Measurements from ENCODE around the gene ACAT2.
A peak's percentile ranks its signal among the peaks of the same experiment; 100 is the strongest.
"Not testable (repeated sequence)": the region's sequence is repeated elsewhere in the genome, so short reads cannot be mapped to it uniquely, and the experiment has no call there.

Gene ACAT2

DNA sequence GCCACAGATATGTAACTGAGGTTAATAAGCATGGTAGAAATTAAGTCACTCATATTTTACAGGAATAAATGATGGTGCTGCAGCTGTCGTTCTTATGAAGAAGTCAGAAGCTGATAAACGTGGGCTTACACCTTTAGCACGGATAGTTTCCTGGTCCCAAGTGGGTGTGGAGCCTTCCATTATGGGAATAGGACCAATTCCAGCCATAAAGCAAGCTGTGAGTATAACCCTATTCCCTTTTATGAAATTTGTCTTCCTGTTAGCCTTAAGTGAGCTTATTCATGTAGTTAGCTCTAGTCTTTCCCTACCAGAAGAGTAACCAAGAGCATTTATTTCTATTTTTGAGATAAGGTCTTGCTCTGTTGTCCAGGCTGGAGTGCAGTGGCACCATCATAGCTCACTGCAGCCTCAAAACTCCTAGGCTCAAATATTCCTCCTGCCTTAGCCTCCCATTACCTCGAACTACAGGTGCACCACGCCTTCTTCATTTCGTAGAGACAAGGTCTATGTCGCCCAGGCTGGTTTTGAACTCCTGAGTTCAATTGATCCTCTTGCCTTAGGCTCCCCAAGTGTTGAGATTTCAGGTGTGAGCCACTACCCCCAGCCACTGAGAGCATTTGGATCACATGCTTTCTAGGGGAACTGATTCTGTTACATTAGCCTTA is 15.5 kb downstream of the ACAT2 start:
- DNase-seq = no peak

DNA sequence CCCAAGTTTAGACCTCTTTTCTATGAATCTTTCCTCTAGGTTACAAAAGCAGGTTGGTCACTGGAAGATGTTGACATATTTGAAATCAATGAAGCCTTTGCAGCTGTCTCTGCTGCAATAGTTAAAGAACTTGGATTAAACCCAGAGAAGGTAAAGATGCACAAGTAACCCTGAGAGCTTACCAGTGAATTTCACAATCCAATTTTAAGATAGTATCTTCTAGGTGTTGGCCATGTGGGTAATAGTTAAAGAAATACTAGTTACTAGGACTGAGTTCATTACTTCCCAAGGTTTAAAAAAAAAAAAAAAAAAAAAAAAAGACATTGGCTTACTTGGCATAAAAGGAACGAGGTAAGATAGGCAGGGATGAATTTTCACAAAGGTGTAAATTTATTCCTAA is 16.3 kb downstream of the ACAT2 start:
- DNase-seq = no peak

DNA sequence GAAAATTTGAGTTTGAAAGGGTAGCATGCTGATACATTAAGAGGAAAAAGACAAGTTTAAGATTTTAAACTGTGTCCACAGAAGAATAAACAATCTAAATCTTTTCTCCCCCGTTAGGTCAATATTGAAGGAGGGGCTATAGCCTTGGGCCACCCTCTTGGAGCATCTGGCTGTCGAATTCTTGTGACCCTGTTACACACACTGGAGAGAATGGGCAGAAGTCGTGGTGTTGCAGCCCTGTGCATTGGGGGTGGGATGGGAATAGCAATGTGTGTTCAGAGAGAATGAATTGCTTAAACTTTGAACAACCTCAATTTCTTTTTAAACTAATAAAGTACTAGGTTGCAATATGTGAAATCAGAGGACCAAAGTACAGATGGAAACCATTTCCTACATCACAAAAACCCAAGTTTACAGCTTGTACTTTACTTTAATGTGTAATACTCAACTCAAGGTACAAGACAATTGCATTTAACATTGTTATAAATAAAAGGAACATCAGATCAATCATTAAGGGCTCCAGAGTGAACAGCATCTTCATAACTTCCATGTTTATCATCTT is 16.8 kb downstream of the ACAT2 start:
- no peak for DNase-seq

DNA sequence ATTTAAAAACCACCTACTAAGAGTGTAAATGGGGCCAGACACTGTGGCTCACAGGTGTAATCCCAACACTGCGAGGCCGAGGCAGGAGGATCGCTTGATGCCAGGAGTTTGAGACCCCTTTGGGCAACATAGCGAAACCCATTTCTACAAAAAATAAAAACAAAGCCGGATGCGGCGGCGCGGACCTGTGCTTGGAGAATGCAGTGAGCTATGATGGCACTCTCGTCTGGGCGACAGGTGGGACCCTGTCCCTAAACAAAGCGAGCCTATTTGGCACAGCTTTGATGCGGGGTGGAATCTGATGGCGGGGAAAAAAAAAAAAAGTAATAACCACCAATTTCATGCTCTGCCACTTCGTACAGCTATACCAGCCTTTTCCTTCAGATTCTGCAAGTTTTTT is 26.4 kb downstream of the ACAT2 start:
- DNase-seq = peak; percentile 36

DNA sequence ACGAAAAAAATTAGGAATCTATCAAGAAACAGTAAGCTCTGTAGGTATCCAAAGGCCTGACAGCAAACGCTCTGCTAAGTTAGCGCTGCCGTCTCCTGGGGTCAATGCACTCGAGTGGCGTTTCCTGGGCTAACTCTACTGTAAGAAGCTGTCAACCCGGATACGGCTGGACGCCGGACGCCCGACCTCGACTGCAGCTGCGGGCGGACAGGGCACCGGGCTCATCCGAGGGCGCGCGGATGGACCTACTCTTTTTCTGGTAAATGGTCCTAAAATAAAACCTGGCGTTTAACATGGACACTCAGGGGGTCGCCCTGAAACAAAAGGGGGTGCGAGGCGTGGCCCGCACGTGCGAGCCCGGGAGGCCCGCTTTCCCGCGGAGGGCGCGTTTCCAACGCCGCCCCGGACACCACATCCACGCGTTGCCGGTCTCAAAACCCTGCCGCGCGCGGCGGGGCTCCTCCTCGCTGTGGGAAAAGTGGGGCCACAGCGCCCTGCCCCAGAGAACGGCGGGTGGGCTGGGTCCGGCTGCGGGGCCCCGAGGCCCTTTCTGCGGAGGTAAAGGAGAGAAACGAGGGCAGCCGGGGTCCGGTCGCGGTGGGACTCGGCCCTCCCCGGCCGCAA is 27.0 kb downstream of the ACAT2 start:
- peak; percentile 56 for DNase-seq

DNA sequence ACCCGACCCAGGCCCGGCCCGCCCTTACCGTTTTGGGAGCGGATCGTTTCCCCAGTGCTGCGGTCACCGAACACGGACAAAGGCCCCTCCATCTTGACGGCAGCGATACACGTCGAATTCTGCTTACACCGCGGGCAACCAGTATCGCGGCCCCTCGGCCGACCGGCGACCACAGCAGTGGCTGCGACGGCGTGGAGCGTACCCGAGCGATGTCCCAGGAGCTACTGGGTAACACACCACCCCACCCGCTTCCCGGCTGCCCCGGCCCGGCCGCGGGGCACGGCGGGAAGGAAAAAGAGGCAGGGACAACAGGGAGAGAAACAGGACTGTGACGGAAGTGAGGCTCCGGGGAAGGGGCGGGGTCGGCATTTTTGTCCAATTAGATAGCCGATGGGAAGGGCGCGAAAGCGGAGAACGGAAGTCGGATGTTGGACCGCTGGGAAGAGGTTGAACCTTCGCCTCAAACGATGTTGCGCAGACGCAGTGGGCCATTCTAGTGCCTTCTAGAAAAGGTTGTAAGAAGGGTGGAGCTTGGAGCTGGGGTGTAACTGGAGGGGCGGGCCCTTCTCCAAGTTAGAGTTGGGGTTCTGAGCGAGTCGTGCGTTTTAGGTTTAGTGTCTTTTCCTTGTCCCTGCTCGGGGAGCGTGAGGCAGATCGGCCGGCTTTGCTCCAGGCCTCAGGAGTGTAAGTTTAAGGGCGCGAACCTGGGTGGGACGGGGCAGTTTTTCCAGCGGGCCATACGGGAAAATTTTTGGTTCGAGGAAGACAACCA is 27.7 kb downstream of the ACAT2 start, which contains the start of gene TCP1:
Gene TCP1, minus strand, starts transcription at position 226 of the 772 bp plus-strand sequence. Its CDS starts 134 bp downstream, at position 92.
- DNase-seq = peak; percentile 99

DNA sequence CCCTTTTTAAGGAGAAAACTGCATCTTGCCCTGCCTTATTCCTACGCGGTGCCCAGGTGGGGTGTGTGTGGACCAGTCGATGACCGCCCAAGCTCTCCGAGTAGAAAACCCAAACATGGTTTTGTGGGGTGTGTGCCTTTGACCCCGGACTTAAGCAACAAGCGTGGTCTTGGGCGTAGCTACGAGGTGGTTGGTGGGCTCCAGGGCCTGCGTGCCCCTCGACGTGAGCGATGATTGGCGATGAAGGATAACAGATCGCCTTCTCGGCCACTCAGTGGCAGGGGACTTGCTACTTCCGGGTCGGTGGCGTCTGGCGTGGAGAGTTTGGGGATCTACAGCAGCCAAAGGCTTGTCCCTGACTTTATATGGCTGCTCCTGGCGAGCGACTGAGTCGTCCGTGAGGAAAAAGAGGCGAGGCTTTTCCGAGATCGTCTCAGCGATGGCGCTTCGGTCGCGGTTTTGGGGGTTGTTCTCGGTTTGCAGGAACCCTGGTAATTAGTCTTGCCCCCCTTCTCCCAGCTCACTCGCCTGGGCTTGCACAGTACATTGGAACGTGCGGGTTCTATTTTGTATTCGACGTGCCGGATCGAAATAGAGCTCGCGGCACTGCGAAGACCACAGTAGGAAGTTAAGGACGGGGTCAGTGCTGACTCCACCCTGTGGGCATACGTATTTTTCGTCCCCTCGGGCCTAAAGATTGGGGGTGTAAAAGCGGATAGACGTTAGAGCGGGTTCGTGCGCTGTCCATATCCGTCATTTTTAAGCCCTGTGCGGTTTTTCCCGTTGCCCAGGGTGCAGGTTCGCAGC is 28.5 kb downstream of the ACAT2 start, which contains the start of gene MRPL18:
Gene MRPL18, plus strand, starts transcription at position 319 of the 807 bp plus-strand sequence. Its CDS starts 121 bp downstream, at position 440.
- peak; percentile 91 for DNase-seq

DNA sequence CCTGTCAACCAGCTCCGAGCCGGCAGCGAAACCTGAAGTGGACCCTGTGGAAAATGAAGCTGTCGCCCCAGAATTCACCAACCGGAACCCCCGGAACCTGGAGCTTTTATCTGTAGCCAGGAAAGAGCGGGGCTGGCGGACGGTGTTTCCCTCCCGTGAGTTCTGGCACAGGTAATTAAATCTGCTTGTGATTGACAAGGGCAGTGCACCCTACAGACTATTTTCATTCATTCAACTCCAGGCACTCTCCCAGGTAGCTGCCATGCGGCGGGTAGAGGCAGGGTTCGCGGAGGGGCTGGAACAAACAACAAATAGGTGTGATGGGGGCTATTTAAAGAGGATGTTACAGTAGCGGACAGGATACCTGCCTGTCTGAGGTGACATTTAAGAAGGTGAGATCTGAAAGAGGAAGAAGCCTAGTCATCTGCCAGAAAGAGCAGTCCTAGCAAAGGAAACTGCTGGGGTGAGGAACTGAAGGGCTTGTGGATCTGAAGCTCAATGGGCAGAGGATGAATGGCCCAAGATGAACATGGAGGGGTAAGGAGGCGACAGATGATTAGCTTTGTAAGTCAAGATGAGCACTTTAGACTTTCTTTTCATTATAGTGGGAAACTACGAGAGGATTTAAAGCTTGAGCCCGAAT is 29.2 kb downstream of the ACAT2 start:
- peak; percentile 38 for DNase-seq

DNA sequence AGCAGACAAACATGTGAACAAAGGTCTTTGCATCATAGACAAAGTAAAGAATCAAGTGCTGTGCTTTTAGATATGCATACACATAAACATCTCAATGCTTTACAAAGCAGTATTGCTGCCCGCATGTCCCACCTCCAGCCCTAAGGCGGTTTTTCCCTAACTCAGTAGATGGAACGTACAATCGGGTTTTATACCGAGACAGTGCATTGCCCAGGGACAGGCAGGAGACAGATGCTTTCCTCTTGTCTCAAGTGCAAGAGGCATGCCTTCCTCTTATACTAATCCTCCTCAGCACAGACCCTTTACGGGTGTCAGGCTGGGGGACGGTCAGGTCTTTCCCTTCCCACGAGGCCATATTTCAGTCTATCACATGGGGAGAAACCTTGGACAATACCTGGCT is 33.1 kb downstream of the ACAT2 start:
- DNase-seq = not testable (repeated sequence)

DNA sequence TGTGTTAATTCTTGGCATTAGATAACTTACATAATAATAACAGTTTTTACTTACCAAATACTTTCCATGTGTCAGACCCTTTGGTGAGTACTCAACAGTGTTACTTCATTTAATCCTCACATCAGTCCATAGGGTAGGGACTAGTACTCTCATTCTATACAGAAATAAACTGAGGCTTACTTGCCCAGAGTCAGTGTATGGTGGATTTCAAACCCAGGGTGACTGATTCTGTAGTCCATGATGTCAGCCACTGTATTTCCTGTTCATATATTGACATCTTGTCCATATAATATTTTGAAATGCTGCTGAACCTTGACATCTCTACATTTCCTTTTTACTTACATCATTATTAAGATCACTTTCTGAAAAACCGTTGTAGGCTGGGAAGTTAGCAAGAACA is 35.7 kb downstream of the ACAT2 start:
- no peak for DNase-seq

DNA sequence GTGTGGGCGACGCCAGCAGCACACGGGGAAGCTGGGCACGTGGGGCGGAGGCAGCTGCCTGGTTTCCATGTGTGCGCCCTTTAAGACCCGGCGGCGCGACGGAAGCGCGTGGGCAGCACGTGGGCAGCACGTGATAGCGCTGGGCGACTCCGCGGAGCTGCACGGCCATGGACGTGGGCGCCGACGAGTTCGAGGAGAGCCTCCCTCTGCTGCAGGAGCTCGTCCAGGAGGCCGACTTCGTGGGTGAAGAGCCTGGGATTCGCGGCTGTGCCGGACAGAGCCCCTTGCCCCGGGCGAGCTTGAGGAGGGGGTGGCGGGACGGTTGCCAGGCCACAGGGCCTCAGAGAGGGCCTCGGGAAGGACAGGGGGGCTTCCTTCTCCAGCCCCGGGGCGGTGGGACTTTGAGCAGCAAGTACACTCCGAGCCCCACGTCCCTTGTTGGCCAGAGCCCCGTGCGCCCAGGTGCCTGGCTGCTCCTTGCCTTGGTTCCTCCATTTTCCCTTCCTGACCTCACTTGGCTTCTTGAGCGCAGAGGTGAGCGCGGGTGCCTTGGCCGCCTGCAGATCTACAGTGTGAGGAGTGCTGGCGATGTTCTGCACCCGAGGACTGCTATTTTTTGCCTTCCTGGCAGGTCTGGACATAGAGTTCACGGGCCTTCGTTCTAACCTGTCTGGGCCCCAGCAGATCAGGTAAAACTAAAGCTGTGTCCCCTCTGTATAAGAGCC is 38.5 kb downstream of the ACAT2 start, which contains the start of gene PNLDC1:
Gene PNLDC1, plus strand, starts transcription at position 136 of the 725 bp plus-strand sequence. Its CDS starts 32 bp downstream, at position 168.
- DNase-seq = no peak

DNA sequence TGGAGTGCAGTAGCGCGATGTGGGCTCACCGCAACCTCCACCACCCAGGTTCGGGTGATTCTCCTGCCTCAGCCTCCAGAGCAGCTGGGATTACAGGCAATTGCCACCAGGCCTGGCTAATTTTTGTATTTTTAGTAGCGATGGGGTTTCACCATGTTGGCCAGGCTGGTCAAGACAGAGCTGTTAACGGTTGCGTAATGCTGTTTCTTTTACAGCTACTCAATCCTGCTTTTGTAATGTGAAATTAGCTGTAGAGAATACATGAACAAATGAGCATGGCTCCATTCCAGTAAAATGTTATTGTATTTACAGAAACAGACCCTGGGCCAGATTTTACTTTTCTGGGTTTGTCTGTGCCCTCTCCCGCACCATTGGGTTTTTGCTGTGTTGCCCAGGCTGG is 40.1 kb downstream of the ACAT2 start:
- no peak for DNase-seq

DNA sequence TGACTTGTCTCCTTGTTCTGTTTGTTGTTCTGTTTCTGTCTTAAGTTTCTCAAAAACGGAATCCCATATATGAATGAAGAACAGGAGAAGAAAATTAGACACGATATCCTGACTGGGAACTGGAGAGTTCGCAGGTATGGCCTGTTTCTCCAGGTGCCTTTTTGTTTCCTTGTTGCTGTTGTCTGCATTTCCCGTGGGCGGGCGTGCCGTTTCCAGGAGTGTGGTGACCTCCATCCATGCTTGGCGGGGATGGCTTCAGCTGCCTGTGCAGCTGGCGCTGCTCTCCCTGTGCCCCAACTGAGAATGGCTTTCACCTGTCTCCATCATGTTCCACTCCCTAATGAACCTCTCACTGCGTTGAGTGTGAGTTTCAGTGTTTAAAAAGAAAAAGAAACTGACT is 42.7 kb downstream of the ACAT2 start:
- no peak for DNase-seq

DNA sequence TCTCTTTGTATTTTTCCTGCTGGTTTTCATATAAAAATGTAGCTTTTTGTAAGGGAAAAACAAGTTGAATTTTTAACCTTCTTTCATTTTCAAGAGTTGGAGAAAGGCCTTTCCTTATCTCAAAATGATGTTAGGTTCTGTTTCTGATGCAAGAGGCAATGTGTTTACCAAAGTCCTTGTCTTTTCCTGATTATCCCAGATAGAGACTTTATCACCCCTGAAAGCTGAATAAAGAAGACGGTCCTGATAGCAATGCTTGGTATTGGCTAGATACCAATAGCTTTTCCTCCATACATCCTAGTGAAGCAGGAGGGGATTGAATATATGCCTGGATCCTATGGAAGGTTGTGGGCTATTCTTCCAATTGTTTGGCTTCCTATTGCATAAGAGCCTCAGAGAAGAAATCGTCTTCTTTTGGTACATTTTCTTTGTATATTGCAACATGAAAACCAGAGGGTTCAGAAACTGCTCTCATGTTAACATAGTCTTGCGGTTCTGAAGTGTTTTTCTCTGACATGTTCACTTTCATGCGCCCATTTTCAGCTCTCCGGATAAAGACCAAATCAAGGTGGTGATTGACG is 43.7 kb downstream of the ACAT2 start:
- no peak for DNase-seq

DNA sequence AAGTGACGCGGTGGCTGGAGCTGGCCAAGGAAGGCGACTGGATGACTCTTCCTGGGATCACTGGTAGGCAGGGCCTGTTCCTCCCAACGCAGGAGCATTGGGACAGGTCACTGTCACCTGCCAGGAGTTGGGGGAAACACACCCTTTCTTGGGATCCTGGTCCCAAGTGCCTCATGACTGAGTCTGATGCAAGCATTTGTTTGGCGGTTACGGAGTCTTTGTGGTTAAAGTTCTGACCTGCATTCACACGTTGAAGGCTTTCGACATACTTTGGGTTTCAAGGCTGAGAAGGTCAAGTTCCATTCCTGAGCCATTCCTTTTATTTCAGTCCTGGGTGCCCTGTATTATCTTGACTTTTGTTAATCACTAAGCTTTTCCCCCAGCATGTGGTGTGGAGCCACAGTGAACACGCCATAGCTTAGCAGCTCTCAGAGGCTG is 44.2 kb downstream of the ACAT2 start:
- DNase-seq = no peak

DNA sequence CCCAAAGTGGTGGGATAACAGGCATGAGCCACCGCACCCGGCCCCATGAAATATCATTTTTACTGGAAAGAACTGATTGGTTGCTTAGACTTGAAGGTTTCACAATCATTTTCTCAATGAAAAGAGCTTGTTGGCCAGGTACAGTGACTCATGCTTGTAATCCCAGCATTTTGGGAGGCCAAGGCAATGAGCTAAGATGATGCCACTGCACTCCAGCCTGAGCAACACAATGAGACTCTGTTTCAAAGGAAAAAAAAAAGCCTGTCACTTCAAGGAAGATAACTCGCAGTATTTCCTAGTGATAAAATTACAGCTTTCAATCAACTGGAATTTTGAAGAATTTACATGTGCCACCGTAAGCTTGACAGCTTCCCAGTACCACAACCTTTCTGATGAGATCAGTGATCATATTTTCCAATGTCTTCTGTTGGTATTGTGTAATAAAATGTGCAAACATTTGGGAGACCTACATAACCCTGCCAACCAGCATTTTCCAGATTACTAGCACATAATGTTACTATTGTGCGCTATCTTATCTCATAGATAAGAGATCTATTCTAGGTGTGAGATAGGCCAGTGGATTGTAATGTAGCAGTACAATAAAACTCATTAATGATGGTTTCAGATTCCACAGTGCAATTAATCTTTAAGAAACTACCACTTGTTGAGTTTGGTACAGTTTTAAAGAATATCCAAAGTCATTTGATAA is 45.5 kb downstream of the ACAT2 start:
- no peak for DNase-seq

DNA sequence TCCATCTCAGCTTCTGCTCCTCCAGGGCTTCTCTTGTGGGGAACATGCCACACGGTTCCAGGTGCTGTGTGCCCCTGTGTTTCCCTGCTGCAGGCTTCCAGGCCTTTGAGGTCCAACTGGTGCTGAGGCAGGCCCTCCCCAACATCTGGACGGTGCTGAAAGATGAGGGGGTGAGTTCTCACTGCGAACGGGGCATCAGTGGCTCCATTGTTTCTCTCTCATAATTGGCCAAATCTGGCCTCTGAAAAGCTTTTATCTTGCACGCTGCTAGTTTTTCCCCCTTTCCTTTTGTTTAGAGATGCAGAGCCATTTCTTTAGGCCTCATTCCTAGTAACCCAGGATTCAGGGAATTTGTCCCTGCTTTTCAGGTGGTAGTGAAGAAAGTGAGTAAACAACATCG is 46.8 kb downstream of the ACAT2 start:
- DNase-seq = no peak

DNA sequence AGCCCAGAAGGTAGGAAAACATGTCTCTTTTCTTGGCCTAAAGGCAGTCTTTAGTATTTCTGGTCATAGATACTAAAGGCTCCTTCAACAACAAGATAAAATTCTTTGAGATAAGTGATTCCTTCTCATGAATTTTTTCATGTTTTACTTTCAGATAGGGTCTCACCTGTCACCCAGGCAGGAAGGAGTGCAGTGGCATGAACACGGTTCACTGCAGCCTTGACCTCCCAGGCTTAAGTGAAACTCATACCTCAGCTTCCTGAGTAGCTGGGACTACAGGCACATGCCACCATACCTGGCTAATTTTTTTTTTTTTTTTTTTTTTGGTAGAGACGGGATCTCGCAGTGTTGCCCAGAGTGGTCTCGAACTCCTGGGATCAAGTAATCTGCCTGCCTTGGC is 47.3 kb downstream of the ACAT2 start:
- DNase-seq = no peak

DNA sequence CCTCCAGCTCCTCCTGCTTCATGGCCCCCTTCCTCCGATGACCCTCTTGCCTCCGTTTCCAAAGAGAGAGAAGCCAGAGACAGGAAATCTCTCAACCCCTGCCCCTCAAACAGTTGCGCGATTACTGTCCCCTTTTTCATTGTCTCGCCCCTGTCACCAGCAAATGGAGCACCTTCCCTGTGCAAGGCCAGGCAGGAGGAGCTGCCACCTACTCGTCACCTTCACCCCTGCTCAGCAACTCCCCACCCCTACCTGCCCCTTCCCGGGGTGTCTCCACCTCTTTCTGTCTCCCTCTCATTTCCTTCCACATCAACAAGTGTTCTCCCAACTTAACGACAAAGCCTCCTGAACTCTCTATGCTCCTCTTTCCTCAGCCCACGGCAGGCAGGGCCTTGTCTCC is 51.9 kb downstream of the ACAT2 start:
- no peak for DNase-seq

DNA sequence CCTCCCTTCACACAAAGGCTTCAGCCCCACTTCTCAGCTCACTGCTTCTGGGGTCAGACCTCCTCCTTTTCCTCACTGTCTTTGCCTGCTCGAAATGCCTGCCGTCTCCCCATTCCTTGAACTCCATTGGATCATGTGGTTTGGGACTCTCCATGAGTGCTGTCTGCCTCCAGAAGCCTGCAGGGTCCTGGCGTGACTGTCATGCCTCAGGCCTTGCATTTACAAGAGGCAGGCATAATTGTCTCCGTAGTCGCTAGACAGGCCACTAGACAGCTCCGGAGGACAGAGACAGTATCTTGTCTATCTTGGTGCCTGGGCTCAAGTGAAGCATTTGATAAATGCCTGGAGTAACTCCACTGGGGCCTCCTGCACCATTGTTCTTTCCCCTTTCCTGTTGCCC is 53.6 kb downstream of the ACAT2 start:
- no peak for DNase-seq
